ENCODE data around the gene RSPO3. TPM values are rescaled to one million over a fixed set of nuclear protein-coding genes. Genes with fewer than 3 reads are reported as not detected.
A peak's percentile ranks its signal among the peaks of the same experiment; 100 is the strongest.

RSPO3 gene
- total and polyA plus RNA-seq, 2 experiments from 2014 or later, result 1.4 to 2.9 TPM

- Histone ChIP-seq H3K36me3 (ENCODE audit: low read depth) (no peaks in the 10 kb centered on the region), H2AFZ (no peak overlapping the region), H3K9me2 (ENCODE audit: insufficient read depth) (no peaks in the 10 kb centered on the region), H3K4me1 (ENCODE audit: insufficient read depth) (peaks cover 23% of the 10 kb centered on the region), H3K27me3 (replicated peaks; ENCODE audit: insufficient read depth) (no peaks in the 10 kb centered on the region), H3K4me2 (ENCODE audit: unreplicated experiment) (peak overlapping the region; percentile 51), H3F3A (ENCODE audit: insufficient read depth) (peaks cover 25% of the 10 kb centered on the region), H3K4me3 (no peak overlapping the region), H3K9ac (no peak overlapping the region), H3K27ac (peak overlapping the region; percentile 19; the same call in 1 of the 2 replicates), H3K79me2 (ENCODE audit: insufficient read depth) (no peaks in the 10 kb centered on the region), H4K20me1 (ENCODE audit: insufficient read depth) (no peaks in the 10 kb centered on the region), H3K9me3 (ENCODE audit: low read depth) (no peaks in the 10 kb centered on the region)
- in situ Hi-C loops (cut with MboI), result loop anchor here (25.0 kb wide), 1 partner anchor 1078 kb away; no protein-coding TSS in a partner anchor
- peak; percentile 89 for DNase-seq
- TF ChIP-seq EZH2 (IDR thresholded peaks at IDR 0.05; ENCODE audit: insufficient read depth, poor library complexity, severe bottlenecking), result no peak
- no peak for TF ChIP-seq EZH2phosphoT487 (IDR thresholded peaks at IDR 0.05; ENCODE audit: insufficient read depth, low read depth)
- 20 to 24% methylated on average over 2 of the region's 2 CpGs for WGBS, 2 experiments (ENCODE audit: low coverage in 1 of 2, low lambda C conversion rate in 2 of 2, missing lambda C conversion rate in 2 of 2)
Observed at GRCh38 chr6:127115084-127115655, 3.3 kb upstream of the RSPO3 start.

- Histone ChIP-seq H3F3A (ENCODE audit: insufficient read depth) (peaks cover 25% of the 10 kb centered on the region), H3K36me3 (ENCODE audit: low read depth) (no peaks in the 10 kb centered on the region), H3K4me1 (ENCODE audit: insufficient read depth) (peaks cover 23% of the 10 kb centered on the region), H3K27me3 (replicated peaks; ENCODE audit: insufficient read depth) (no peaks in the 10 kb centered on the region), H3K79me2 (ENCODE audit: insufficient read depth) (no peaks in the 10 kb centered on the region), H3K9ac (no peak overlapping the region), H3K27ac (peak overlapping the region; percentile 19; the same call in 1 of the 2 replicates), H3K9me2 (ENCODE audit: insufficient read depth) (no peaks in the 10 kb centered on the region), H4K20me1 (ENCODE audit: insufficient read depth) (no peaks in the 10 kb centered on the region), H3K9me3 (ENCODE audit: low read depth) (no peaks in the 10 kb centered on the region), H2AFZ (no peak overlapping the region), H3K4me2 (ENCODE audit: unreplicated experiment) (peak overlapping the region; percentile 51), H3K4me3 (no peak overlapping the region)
- no peak for TF ChIP-seq EZH2 (IDR thresholded peaks at IDR 0.05; ENCODE audit: insufficient read depth, poor library complexity, severe bottlenecking)
- no peak for TF ChIP-seq EZH2phosphoT487 (IDR thresholded peaks at IDR 0.05; ENCODE audit: insufficient read depth, low read depth)
- in situ Hi-C loops (cut with MboI), result loop anchor here (25.0 kb wide), 1 partner anchor 1078 kb away; no protein-coding TSS in a partner anchor
- DNase-seq, result no peak
- WGBS, 2 experiments (ENCODE audit: low coverage in 1 of 2, low lambda C conversion rate in 2 of 2, missing lambda C conversion rate in 2 of 2), result 78 to 79% methylated on average over 3 of the region's 3 CpGs
Observed at GRCh38 chr6:127115746-127116145, 2.7 kb upstream of the RSPO3 start.

GRCh38 chr6:127117979-127118297 lies 533 bp upstream of the RSPO3 start:
- no peak overlapping the region for H3K27ac ChIP-seq
- DNase-seq, result no peak
- H3K36me3 ChIP-seq (ENCODE audit: low read depth), result no peaks in the 10 kb centered on the region
- peaks cover 23% of the 10 kb centered on the region for H3K4me1 ChIP-seq (ENCODE audit: insufficient read depth)
- no peaks in the 10 kb centered on the region for H3K9me3 ChIP-seq (ENCODE audit: low read depth)
- no peaks in the 10 kb centered on the region for H3K79me2 ChIP-seq (ENCODE audit: insufficient read depth)
- no peaks in the 10 kb centered on the region for H3K27me3 ChIP-seq (replicated peaks; ENCODE audit: insufficient read depth)
- peak overlapping the region; percentile 40; the same call in 1 of the 2 replicates for H3K9ac ChIP-seq
- 5% methylated on average over 13 to 19 of the region's 19 CpGs for WGBS, 2 experiments (ENCODE audit: low coverage in 1 of 2, low lambda C conversion rate in 2 of 2, missing lambda C conversion rate in 2 of 2)
- peak overlapping the region; percentile 68 for H3K4me2 ChIP-seq (ENCODE audit: unreplicated experiment)
- in situ Hi-C loops (cut with MboI), result loop anchor here (25.0 kb wide), 1 partner anchor 1081 kb away; no protein-coding TSS in a partner anchor
- H4K20me1 ChIP-seq (ENCODE audit: insufficient read depth), result no peaks in the 10 kb centered on the region
- no peak for TF ChIP-seq EZH2 (IDR thresholded peaks at IDR 0.05; ENCODE audit: insufficient read depth, poor library complexity, severe bottlenecking)
- no peaks in the 10 kb centered on the region for H3K9me2 ChIP-seq (ENCODE audit: insufficient read depth)
- H3K4me3 ChIP-seq, result peak overlapping the region; percentile 62
- H3F3A ChIP-seq (ENCODE audit: insufficient read depth), result peaks cover 25% of the 10 kb centered on the region
- H2AFZ ChIP-seq, result peak overlapping the region; percentile 56; the same call in 1 of the 2 replicates

- no peaks in the 10 kb centered on the region for H3K27me3 ChIP-seq (replicated peaks; ENCODE audit: insufficient read depth)
- in situ Hi-C loops (cut with MboI), result loop anchor here (25.0 kb wide), 1 partner anchor 1082 kb away; no protein-coding TSS in a partner anchor
- WGBS, 2 experiments (ENCODE audit: low coverage in 1 of 2, low lambda C conversion rate in 2 of 2, missing lambda C conversion rate in 2 of 2), result 1% methylated on average over 70 to 78 of the region's 82 CpGs
- no peaks in the 10 kb centered on the region for H3K9me2 ChIP-seq (ENCODE audit: insufficient read depth)
- peak overlapping the region; percentile 35; the same call in 1 of the 2 replicates for H3K9ac ChIP-seq
- peaks cover 19% of the 10 kb centered on the region for H3F3A ChIP-seq (ENCODE audit: insufficient read depth)
- H3K4me1 ChIP-seq (ENCODE audit: insufficient read depth), result peaks cover 20% of the 10 kb centered on the region
- H3K27ac ChIP-seq, result no peak overlapping the region
- H3K4me2 ChIP-seq (ENCODE audit: unreplicated experiment), result peak overlapping the region; percentile 99
- H3K79me2 ChIP-seq (ENCODE audit: insufficient read depth), result no peaks in the 10 kb centered on the region
- peak overlapping the region; percentile 81 for H2AFZ ChIP-seq
- H3K4me3 ChIP-seq, result peak overlapping the region; percentile 77
- no peaks in the 10 kb centered on the region for H3K36me3 ChIP-seq (ENCODE audit: low read depth)
- H4K20me1 ChIP-seq (ENCODE audit: insufficient read depth), result no peaks in the 10 kb centered on the region
- H3K9me3 ChIP-seq (ENCODE audit: low read depth), result no peaks in the 10 kb centered on the region
- DNase-seq, result peak; percentile 69
- peak; percentile 41 for TF ChIP-seq EZH2 (IDR thresholded peaks at IDR 0.05; ENCODE audit: insufficient read depth, poor library complexity, severe bottlenecking)
- no peak for TF ChIP-seq EZH2phosphoT487 (IDR thresholded peaks at IDR 0.05; ENCODE audit: insufficient read depth, low read depth)
Observed at GRCh38 chr6:127119102-127120022, 891 bp downstream of the RSPO3 start.

Data from GM23248 (cell line).